MM.1S (cell line): Measurements from ENCODE around the gene PRKCH.

Experiments
- DNase-seq: peaks from one replicate; pipeline ENCODE4 v3.0.0-alpha.2; 2015
- H2AFZ ChIP-seq: fragments of 300-600 bp; sonication (generic); 2 replicates; pipeline ENCODE4 v1.6.0; 2016; ENCODE audit warnings: antibody characterized with exemption, low read length
- H3F3A ChIP-seq: fragments of 300-600 bp; sonication (generic); 2 replicates; pipeline ENCODE4 v1.6.1; 2016; ENCODE audit warnings: mild to moderate bottlenecking, antibody characterized with exemption, low read length, moderate library complexity, mixed read lengths; ENCODE audit not compliant: insufficient read depth
- H3K27ac ChIP-seq: fragments of 300-600 bp; sonication (generic); 2 replicates; pipeline ENCODE4 v1.5.1; 2016; ENCODE audit warnings: mild to moderate bottlenecking, low read length
- H3K27me3 ChIP-seq: fragments of 300-600 bp; sonication (generic); replicated peaks from 2 replicates; pipeline ENCODE4 v1.6.0; 2016; ENCODE audit warnings: low read length; ENCODE audit not compliant: insufficient read depth
- H3K36me3 ChIP-seq: fragments of 300-600 bp; sonication (generic); replicated peaks from 2 replicates; pipeline ENCODE4 v1.6.1; 2016; ENCODE audit warnings: mild to moderate bottlenecking, low read length, mixed read lengths; ENCODE audit not compliant: insufficient read depth
- H3K4me1 ChIP-seq: fragments of 300-600 bp; sonication (generic); 2 replicates; pipeline ENCODE4 v1.6.1; 2016; ENCODE audit warnings: low read length, mixed read lengths
- H3K4me2 ChIP-seq: fragments of 300-600 bp; sonication (generic); 2 replicates; pipeline ENCODE4 v1.6.0; 2016; ENCODE audit warnings: low read depth, low read length
- H3K4me3 ChIP-seq: fragments of 300-600 bp; sonication (generic); 2 replicates; pipeline ENCODE4 v1.5.1; 2016; ENCODE audit warnings: low read length, mixed read lengths
- H3K79me2 ChIP-seq: fragments of 300-600 bp; sonication (generic); 2 replicates; pipeline ENCODE4 v1.6.1; 2016; ENCODE audit warnings: mixed run types, low read length, mixed read lengths
- H3K9ac ChIP-seq: fragments of 300-600 bp; sonication (generic); 2 replicates; pipeline ENCODE4 v1.6.1; 2016; ENCODE audit warnings: low read length, mixed read lengths
- H3K9me2 ChIP-seq: fragments of 300-600 bp; sonication (generic); replicated peaks from 2 replicates; pipeline ENCODE4 v1.6.1; 2016; ENCODE audit warnings: mild to moderate bottlenecking, low read length, mixed read lengths; ENCODE audit not compliant: insufficient read depth
- H3K9me3 ChIP-seq: fragments of 300-600 bp; sonication (generic); replicated peaks from 2 replicates; pipeline ENCODE4 v1.6.1; 2016; ENCODE audit warnings: mild to moderate bottlenecking, low read length, mixed read lengths; ENCODE audit not compliant: insufficient read depth
- H4K20me1 ChIP-seq: fragments of 300-600 bp; sonication (generic); 2 replicates; pipeline ENCODE4 v1.6.1; 2016; ENCODE audit warnings: mild to moderate bottlenecking, low read length, moderate library complexity, mixed read lengths; ENCODE audit not compliant: insufficient read depth
- EZH2 ChIP-seq: fragments of 300-600 bp; sonication (generic); optimal IDR thresholded peaks from 2 replicates; pipeline ENCODE3; 2017; ENCODE audit warnings: low read depth, mild to moderate bottlenecking, antibody characterized with exemption, low read length, mixed read lengths
- EZH2phosphoT487 ChIP-seq: fragments of 300-600 bp; sonication (generic); IDR thresholded peaks from 2 replicates; pipeline ENCODE4 v1.6.1; 2018; ENCODE audit warnings: antibody characterized with exemption, low read length
- TF ChIP-seq, protein P1 (sequence below): fragments of 300-600 bp; sonication (generic); IDR thresholded peaks from 2 replicates; pipeline ENCODE4 v1.5.1; 2016; ENCODE audit warnings: antibody characterized with exemption, low read length, mixed read lengths

Gene PRKCH

DNA sequence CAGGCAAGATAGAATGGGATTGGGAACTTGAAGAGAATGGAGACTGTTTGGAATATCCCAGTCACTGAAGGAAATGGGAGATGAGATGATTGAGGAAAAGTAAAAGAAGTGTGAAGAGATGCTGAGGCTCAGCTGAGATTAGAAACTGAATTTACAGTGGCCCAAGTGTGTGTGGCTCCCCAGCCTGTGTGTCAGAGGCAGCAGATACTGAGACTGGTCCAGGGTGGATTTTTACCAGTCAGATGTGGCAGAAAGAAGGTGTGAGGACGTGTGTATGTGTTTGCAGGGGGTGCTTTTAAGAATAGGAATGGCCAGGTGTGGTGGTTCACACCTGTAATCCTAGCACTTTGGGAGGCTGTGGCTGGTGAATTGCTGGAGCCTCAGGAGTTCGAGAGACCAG, 42.9 kb downstream of the PRKCH start:
- H4K20me1 ChIP-seq, result no peaks in the 10 kb centered on the region
- no peak for DNase-seq
- H3K9ac ChIP-seq, result no peak overlapping the region
- no peaks in the 10 kb centered on the region for H3K27me3 ChIP-seq
- no peak overlapping the region for H3K4me2 ChIP-seq
- no peak overlapping the region for H2AFZ ChIP-seq
- no peaks in the 10 kb centered on the region for H3F3A ChIP-seq
- H3K4me3 ChIP-seq, result no peak overlapping the region
- H3K79me2 ChIP-seq, result no peaks in the 10 kb centered on the region
- no peak overlapping the region for H3K27ac ChIP-seq
- no peak for TF ChIP-seq EZH2phosphoT487
- TF ChIP-seq, protein P1, sequence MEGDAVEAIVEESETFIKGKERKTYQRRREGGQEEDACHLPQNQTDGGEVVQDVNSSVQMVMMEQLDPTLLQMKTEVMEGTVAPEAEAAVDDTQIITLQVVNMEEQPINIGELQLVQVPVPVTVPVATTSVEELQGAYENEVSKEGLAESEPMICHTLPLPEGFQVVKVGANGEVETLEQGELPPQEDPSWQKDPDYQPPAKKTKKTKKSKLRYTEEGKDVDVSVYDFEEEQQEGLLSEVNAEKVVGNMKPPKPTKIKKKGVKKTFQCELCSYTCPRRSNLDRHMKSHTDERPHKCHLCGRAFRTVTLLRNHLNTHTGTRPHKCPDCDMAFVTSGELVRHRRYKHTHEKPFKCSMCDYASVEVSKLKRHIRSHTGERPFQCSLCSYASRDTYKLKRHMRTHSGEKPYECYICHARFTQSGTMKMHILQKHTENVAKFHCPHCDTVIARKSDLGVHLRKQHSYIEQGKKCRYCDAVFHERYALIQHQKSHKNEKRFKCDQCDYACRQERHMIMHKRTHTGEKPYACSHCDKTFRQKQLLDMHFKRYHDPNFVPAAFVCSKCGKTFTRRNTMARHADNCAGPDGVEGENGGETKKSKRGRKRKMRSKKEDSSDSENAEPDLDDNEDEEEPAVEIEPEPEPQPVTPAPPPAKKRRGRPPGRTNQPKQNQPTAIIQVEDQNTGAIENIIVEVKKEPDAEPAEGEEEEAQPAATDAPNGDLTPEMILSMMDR, result no peak
- H3K36me3 ChIP-seq, result no peaks in the 10 kb centered on the region
- H3K9me3 ChIP-seq, result no peaks in the 10 kb centered on the region
- H3K4me1 ChIP-seq, result no peaks in the 10 kb centered on the region
- H3K9me2 ChIP-seq, result no peaks in the 10 kb centered on the region

DNA sequence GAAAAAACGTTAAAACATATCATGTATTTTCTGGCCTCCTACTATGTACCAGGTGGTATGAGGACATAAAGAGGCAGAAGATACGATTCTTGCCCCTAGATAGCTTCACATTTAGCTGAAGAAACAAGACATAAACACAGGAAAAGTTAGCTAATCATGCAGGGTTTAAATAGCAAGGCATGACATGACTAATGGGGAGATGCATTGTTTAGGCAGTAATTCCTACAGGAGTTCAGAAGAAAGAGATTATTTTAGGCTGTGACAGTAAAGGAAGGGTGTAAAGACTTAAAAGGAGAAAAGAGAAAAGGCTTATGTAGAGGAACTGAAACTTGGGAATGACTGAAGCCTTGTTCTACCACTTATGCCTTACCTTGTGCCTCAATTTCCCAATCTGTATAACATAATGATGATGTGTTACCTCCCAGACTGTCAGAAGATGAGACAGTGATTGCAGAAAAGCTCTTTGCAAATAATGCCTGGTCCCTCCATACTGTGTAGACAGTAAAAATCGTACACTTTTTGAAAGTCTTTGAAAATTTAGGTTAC, 44.4 kb downstream of the PRKCH start:
- no peaks in the 10 kb centered on the region for H3K9me3 ChIP-seq
- DNase-seq, result no peak
- H3K9ac ChIP-seq, result no peak overlapping the region
- TF ChIP-seq EZH2, result no peak
- TF ChIP-seq EZH2phosphoT487, result no peak
- TF ChIP-seq, protein P1, result no peak
- no peaks in the 10 kb centered on the region for H3K27me3 ChIP-seq
- H4K20me1 ChIP-seq, result no peaks in the 10 kb centered on the region
- no peaks in the 10 kb centered on the region for H3K4me1 ChIP-seq
- H3K4me3 ChIP-seq, result no peak overlapping the region
- H3K79me2 ChIP-seq, result no peaks in the 10 kb centered on the region
- no peak overlapping the region for H3K27ac ChIP-seq
- H3F3A ChIP-seq, result no peaks in the 10 kb centered on the region
- H3K9me2 ChIP-seq, result no peaks in the 10 kb centered on the region
- H2AFZ ChIP-seq, result no peak overlapping the region
- H3K36me3 ChIP-seq, result no peaks in the 10 kb centered on the region
- no peak overlapping the region for H3K4me2 ChIP-seq

DNA sequence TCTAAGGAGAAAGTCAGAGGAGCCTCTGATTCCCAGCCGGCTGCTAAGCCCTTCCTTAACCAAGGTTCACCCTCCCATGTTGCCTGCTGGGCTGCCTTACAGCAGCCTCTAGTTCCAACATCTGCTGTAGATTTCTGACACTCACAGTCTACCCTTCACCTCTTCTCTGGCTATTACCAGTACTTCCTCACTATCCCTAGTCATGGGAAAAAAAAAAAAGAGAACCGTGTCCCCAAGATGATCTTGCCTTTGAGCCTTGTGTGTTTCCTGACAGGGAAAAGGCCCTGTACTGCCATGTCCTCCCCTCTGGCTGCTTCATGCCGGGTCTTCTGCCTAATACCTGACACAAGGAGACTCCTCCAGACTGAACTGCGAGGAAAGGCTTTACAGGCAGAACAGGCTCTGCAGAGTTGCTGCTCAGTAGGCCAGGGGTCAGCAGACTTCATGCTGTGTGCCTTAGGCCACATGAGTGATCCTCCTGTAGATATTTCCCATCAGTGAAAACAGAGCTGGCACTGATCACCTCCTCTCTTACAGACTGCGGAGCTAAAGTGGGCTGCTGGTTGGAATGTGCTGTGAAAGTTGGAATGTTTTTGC, 46.8 kb downstream of the PRKCH start:
- Histone ChIP-seq H3K9me3 (no peaks in the 10 kb centered on the region), H3K9me2 (no peaks in the 10 kb centered on the region), H3K79me2 (no peaks in the 10 kb centered on the region), H3K4me2 (no peak overlapping the region), H3K4me1 (no peaks in the 10 kb centered on the region), H4K20me1 (no peaks in the 10 kb centered on the region), H3F3A (no peaks in the 10 kb centered on the region), H3K4me3 (no peak overlapping the region), H3K36me3 (no peaks in the 10 kb centered on the region), H3K27me3 (no peaks in the 10 kb centered on the region), H2AFZ (no peak overlapping the region), H3K9ac (no peak overlapping the region), H3K27ac (no peak overlapping the region)
- no peak for DNase-seq
- TF ChIP-seq, protein P1, result no peak
- TF ChIP-seq EZH2 (no peak), EZH2phosphoT487 (no peak)
